A673 (cell line): Measurements from ENCODE around the gene FOXK1.

Experiments
- CTCF ChIP-seq: fragments of 300-800, 200-600 bp; sonication (generic); conservative IDR thresholded peaks from 2 replicates; pipeline ENCODE4 v1.5.1; 2017; ENCODE audit warnings: low read depth, mild to moderate bottlenecking, antibody characterized with exemption, low read length, moderate library complexity, mixed read lengths
- EZH2 ChIP-seq: fragments of 200-600 bp; sonication (generic); IDR thresholded peaks from 2 replicates; pipeline ENCODE4 v1.6.1; 2017; ENCODE audit warnings: borderline replicate concordance, low read depth, mild to moderate bottlenecking, mixed read lengths, antibody characterized with exemption, low read length; ENCODE audit not compliant: poor library complexity, severe bottlenecking

GRCh38 chr7:4792537-4793126, 110.5 kb downstream of the FOXK1 start:
- TF ChIP-seq CTCF = no peak
- TF ChIP-seq EZH2 = no peak
